GM18907 (cell line): ENCODE data around the gene PARD3B.

ENCODE experiments used
- ATAC-seq: cut with Tn5 transposase; IDR thresholded peaks from one replicate; pipeline ENCODE4 v1.9.1; 2021; ENCODE audit warnings: mild to moderate bottlenecking, moderate library complexity; ENCODE audit not compliant: unreplicated experiment

Gene PARD3B

DNA sequence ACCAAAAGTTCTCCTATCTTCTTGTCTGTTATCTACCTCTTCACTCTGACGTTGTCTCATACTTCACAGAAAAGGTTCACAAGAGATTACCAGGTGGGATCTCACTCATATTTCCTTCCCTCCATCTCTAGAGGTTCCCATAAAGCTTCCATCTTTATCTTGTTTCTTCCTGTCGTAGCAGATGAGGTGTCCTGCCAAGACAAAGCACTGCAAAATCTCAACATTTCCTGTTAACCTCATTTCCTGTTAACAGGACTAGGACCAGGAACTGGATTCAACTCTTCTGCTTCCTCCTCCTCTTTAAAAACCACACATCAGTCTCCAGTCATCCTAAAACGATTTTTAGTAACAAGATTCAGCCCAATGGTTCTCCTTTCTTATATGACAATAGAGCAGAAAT, 624.2 kb downstream of the PARD3B start:
- ATAC-seq, result no peak

DNA sequence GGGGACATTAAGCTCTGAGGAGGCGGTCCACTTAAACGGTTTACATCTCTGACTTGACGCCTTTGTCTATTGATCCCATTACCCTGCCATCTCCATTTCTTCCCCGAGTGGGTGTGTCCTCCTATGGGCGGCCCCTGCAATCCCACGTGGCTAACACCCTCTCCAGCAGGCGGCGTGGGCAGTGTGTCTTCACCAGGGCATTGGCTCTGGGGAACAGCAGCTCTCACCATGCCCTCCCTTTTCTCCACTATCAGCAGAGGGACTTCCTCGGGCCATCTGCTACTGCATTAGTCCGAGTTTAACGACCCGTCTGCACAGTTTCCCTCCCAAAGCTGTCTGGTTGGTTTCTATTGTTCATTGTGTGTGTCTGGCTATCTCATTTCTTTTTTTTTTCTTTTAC, 625.1 kb downstream of the PARD3B start:
- ATAC-seq, result no peak

DNA sequence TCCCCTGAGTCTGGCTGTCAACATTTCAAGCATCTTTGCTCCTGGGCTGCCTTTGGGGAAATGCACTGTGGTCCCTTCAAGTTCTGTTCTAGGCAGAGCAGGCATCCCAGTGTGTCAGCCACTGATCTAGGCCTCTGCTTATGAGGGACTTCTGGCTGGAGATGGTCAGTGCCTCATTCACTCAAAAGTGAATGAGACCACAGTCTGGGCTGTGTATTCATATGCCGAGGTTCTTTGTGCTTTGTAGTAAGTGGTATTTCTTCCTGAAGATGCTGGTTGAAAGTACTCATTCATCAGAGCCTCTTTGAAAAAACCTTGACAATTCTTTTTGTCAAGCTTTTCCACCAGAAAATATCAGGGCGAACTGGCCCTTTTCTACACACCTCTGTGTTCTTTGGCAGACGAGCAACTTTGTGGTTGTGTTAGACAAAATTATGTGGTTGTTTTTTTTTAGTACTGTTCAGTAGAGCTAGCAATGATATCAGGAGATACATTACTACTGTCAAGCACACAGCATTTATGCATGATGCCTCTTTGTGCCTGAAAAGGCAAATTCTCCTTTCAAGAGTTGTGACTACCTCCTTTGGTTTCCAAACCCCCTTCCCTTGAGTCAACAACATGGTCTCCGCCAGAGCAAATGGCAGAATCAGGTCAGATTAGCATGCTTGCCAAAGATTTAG, 626.1 kb downstream of the PARD3B start:
- ATAC-seq, result no peak

DNA sequence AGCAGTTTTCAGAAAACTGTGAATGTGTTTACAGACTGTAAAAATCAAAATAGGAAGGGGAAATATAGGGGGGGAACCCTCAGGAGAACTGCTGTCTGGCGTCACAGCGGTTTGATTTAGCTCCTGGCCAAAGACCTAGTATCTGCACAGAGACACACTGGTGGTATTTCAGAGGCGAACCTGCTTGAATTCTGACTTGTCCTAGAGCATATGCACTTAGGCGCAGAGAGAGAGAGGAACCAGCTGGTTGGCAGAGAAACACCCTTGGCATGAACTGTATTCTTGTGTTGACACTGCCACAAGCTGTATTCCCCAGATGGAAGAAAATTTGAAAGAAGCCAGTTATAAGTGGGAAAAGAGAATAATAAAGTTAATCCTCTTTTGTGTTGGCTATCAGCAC, 630.6 kb downstream of the PARD3B start:
- no peak for ATAC-seq

DNA sequence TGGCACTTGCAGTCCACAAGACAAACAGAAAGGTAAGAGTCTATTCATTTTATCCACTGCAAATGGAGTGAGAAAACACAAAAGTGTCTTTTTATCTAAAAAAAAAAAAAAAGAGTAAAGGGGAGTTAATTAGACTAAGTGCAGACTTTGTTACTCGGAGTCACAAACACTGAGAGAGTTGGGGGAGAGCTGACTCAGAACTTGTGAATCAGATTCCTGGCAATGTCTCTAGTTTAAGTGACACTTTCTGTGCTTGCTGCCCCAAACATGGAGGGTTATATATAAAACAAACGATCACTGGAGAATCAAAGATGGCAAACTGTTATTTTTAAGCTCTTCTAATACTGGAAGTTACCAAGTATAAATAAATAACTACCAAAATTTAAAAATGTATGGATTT, 631.3 kb downstream of the PARD3B start:
- no peak for ATAC-seq

DNA sequence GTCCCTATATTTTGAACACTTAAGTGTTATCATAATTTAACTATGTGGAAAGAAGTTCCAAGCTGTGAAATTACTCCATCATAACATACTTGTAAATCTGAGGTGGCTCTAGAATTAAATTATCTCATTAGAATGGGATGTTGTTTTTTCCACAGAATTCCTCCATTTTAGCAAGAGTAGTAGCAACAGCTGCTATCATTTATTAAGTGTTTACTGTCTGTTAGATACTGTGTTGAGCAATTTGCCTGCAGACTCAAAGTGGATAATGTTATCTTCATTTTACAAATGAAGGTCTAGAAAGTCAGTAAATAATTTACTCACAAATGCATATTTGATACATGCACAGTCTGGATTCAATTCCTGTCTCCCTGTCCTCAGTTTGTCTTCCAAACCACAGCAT, 632.3 kb downstream of the PARD3B start:
- no peak for ATAC-seq

DNA sequence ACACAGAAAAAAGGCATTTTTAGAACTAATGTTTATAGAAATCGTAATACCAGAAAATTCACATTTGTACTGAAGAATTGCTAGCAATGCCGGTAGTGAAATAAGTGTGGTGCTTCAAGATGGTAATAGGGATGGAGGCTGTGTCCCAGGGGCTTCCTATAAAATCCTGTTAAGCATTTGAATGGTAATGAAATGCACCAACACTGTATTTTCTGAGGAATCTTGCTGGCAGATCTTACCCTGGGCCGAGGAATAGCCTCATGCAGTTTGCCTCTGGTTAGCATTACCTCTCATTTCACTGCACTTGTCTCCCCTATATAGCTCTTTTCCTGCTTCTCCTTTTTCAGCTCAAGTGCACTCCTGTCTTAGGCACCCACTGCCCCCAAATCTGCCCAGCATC, 635.5 kb downstream of the PARD3B start:
- ATAC-seq, result no peak

DNA sequence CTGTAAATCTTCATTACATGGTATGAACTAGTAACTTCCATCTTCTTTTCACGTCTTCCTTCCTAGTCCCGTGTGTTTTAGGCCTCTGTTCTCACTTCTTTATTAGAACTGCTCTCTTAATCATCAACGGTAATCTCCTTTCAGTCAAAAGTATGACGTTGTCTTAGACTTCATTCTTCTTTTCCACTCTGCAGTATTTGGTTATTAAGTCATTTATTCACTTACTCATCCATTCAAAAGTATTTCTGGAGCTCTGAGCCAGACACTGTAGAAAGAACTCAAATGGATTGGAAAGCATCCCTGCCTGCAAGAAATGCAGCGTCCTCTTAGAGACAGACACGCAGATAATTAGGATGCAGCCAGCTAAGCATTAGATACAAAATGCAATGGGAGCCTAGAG, 642.5 kb downstream of the PARD3B start:
- no peak for ATAC-seq

DNA sequence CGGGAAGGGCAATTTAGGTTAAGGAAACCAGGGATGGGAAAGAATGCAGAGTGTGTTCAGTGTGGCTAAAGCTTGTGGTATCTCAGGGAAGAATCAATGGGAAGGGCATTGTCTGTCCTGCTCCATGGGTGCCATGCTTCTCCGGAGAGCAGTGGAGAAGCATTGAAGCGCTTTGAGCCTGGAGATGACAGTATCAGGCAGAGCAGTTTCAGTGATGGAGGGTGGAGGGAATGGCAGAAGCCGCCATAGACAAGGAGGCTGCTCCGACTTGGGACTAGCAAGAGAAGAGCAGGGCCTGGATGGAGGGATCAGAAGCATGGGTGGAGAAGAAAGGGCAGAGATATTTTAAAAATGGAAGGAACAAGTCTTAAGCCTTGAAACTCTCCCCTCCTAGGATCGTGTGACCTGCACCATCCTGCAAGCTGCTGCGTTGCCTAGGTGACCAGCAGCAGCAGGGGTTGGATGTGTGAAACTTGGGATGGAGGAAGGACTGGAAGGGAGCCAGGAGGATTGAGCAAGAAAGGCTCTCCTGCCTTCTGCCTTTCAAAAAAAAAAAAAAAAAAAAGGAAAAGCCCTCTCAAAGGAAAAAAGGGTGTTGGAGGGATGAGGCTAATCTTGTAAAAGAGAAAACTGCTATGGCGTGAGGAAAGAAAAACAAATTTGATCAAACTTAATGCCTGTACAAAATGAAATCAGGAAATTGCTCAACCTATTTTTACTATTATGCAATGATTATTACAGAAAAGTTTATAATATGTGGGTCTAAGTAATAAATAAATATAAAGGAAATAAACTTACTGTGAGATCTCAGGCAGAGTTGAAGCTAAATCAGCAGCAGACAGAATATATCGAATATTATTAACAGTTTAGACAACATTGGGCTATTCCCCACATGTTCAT, 643.2 kb downstream of the PARD3B start:
- no peak for ATAC-seq

DNA sequence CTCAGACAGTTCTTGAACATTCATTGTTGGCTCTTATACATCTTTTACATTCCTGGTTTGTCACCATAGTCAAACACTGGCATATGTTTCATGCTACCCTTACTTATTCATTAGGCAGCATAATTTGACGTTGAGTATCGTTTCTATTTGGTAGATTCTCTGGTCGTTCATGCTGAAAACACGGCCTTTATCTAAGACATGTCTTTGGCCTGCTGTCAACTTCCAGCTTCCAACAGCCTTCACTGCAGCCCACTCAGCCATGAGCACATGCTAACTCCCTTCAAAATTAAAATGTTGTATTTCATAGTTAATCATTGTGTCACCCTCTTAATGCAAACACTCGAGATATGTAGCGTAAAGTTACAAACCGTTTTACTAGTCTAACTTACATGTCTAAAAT, 644.0 kb downstream of the PARD3B start:
- no peak for ATAC-seq

DNA sequence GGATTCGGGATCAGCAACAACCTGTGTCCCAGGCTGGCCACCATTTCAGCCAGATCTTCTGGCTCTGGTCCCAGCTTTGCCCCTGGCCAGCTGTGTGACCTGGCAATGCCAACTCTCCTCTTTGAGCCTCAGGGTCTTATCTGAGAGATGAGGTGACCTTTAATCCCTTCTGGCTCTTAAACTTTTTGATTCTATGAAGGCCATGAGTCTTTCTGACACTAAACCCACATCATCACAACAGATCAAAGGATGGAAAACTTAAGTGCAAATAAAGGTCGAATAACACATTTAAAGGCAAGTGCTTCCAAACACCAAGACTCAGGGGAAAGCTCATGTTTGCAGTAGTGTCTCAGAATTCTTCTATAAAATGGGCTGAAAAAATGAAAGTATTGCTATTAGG, 645.3 kb downstream of the PARD3B start:
- ATAC-seq, result no peak

DNA sequence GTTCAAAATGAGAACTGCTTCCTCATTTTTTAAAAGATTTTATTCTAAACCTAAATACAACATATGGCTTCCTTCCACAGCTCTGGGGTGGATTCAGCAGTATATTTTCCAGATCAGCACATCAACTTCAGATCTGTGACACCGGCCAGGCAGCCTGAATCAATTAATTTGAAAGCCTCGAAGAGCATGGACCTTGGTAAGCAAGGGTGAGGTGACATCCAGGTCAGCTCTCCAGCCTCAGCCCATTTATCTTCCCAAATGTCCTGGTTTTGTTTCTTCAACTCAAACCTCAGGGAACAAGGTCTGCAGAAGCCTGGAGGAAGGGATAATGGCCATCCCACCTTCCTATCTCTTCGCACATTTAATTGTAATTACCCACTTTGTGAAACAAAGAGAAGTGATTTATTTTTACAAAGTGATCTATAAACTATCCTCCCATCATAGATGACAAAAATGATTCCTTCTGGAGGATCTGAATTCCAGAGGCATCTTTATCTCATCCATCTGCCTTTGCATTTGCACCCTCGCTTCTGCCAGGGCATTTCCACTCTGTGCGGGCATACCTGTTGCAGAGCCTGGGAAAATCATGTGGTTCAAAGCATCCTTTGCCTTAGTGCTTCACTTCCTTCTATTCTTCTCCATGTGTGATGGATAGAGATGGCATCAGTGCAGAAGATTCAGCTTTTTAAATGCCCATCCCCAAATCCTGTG, 648.0 kb downstream of the PARD3B start:
- no peak for ATAC-seq

DNA sequence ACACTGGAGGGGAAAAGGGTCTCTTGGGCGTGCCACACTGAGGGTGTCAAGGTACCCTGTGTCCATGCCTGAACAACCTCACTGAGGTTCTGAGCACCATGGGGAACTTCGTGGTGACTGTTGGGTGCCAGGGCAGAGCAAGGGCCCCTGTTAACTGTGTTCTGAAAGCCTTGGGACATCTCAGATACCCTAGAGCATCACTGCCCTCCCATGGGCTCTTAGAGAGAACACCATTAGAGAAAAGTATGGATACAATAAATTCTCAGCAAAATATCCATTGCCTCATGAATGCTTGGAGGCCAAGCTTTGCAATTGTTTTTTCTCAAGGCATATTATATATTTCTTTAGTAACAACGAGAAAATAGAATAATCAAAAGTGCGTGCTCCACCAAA, 648.6 kb downstream of the PARD3B start:
- no peak for ATAC-seq

DNA sequence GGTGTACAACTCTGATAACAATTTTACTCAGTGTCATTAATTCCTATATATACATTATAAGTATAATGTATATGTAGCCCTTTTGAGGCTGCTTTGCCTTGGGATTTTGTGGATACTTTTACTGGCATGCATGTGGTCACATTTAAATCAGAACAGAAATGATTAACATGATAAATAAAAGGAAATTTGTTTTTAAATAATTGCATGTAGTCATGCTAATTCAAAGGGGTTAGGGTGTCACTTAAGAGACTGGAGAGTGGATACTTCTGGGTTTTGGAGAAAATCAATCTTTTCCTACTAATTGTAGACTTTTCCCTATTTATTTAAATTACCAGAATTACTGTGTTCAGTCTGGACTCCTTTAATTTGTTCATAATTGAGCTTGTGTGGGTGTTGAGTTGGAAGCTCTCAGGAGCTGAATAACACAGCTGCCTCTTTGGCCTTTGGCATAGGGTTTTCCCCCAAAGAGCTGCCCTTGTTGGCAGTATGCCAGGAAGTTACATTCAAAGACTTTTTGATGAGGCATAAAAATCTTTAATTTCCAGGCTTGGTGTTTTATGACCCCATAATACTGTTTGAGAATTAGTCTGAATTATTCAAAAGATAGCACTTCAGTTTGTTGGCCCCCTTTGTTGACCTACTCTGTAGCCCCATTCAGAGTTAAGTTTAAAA, 652.3 kb downstream of the PARD3B start:
- ATAC-seq, result no peak

DNA sequence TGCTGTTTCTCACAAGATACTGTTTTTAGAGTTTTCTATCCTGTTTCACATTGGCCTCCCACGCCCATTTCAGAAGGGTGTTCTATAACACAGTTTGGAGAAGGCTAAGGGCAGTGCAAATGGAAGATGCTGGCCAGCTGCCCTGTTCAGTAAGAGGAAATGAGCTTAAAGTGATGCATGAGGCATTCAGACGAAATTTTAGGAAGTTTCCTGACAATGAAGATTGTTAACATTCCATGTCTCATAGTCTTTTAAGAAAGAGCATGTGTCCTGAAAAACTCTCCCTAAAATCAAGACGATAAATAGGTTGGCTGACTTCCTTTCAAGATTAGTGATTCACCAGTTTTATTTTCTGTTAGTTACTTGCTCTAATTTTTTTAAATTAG, 652.9 kb downstream of the PARD3B start:
- ATAC-seq, result no peak

DNA sequence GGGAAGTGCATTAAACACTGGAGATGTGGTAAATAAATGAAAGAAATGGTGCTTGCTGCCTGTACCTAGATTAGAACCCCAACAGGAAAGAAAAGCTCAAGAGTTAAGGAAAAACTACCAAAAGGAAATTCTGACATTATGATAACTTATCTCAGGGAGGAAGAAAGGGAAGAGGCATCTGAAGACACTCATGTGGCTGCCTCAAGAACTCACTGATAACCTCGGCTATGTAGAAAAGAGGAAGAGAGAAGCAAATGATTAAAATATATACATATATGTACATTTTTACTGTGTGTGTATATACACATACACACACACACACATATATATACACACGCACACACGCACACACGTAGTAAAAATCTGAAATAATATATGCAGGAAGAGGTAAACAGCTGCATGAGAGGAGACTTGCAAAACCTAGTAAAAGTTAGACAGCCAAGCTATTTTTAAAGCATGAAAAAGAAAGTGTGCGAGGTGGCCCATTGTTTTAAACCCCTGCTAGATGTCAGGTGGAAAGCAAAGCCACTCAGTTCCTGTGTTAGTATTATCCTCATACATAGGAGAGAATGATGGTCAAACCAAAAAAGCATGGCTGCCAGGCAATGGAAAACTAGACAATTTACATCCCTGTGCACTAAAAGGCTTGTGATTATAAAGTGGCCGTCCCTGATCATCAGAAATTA, 654.0 kb downstream of the PARD3B start:
- ATAC-seq, result no peak

DNA sequence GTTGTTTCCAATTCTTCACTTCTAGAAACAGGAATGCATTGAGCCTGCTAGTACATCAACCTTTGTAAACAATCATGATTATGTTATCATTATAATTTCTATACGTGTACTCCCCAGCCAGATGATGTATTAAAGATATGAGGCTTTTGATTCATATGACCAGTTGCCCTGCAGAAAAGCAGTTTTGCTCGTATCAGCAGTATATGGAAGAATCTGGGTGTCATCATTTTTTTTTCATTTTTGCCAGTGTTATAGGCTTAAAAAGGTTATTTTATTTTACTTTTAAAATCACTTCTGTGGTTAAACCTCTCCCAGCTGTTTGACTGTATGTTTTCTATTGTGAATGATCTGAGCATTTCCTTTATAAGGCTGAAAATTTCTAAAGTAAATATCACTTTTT, 665.2 kb downstream of the PARD3B start:
- ATAC-seq, result no peak

DNA sequence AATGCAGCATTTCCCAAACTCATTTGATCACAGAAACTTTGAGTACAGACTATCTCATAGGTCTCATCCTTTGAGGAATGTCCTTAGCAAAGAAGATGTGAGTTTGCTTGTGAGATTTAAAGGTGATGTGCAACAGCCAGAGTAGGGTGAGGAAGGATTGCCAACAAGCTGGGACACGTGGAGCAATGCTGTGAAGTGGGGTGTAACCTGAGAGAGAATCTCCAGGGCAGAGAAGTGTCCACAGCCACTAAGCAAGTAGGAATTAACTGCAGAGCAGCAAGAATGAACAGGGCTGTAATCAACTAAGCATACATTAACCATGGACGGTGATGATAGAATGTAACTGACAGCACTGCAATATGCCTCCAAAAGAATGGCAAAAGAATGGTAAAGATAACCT, 667.1 kb downstream of the PARD3B start:
- no peak for ATAC-seq

DNA sequence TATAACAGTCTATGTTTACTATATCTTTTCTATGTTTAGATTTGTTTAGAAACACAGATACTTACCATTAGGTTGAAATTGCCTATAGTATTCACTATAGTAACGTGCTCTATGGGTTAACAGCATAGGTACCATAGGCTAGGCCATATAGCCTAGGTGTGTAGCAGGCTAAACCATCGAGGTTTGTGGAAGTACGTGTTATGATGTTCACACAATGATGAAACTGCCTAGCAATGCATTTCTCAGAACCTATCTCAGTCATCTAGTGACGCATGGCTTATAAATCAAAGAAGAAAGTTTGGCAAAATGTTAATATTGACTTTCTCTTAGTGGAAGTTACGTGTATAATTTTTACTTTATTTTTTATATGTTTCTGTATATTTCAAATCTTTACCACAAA, 670.8 kb downstream of the PARD3B start:
- no peak for ATAC-seq

DNA sequence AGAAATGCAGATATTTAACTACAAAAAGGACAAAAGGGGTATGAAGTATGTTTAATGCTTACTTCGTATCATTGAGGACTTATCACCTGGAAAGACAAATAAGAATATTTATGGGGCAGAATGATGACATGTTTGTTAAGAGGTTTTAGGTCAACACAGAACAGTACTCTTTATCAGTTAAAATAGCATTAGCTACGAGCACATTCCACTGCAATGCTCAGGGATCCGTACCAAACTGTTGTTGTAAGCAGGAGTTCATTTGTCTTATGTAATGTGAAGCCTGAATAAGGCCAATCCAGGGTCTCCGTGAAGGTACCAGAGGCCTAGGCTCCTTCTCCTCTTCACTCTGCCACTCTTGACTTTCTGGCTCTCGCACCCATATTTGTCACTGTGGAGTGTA, 671.3 kb downstream of the PARD3B start:
- no peak for ATAC-seq

DNA sequence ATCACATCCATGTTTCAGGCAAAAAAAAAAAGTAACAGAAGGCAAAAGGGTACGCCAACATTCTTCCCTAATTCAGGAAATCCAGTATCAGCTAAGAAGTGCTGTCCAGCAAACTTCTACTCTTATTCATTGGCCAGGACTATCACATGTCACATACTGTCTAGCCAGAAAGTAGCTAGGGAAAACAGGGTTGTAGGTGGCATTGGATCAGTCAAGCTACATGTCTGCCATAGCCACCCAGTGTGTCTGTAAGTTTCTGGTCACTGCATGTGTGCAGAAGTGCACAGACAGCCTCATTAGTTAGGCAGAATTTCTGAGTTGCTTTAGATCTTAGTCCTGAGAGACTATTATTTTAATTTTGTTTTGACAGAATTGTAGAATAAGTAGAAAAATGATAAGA, 671.7 kb downstream of the PARD3B start:
- no peak for ATAC-seq
